Thymus (tissue), 11 donors: Measurements from ENCODE around the gene ATXN2. TPM values are rescaled to one million over a fixed set of nuclear protein-coding genes. Genes with fewer than 3 reads are reported as not detected.

Experiments used
- DNase-seq, 9 donors: peaks; one replicate each; pipeline ENCODE4 v3.0.0-alpha.2; 2013; ENCODE audit warnings: low spot score in 9 of 9, low read depth in 6 of 9, missing footprints in 1 of 9
- H3K27ac ChIP-seq, 2 donors: one replicate each; pipeline ENCODE4 v1.5.1; 2013; ENCODE audit warnings: control low read depth in 1 of 2, low read depth in 1 of 2, low read length in 1 of 2, mild to moderate bottlenecking in 1 of 2, moderate library complexity in 1 of 2
- H3K27me3 ChIP-seq, 2 donors: one replicate each; pipeline ENCODE4 v1.5.1; 2013; ENCODE audit warnings: low read length in 1 of 2; ENCODE audit not compliant: control insufficient read depth in 2 of 2, insufficient read depth in 1 of 2
- H3K36me3 ChIP-seq, 2 donors: one replicate each; pipeline ENCODE4 v1.5.1; 2013; ENCODE audit warnings: low read length in 1 of 2, mild to moderate bottlenecking in 1 of 2, moderate library complexity in 1 of 2; ENCODE audit not compliant: control insufficient read depth in 2 of 2, insufficient read depth in 2 of 2
- H3K4me1 ChIP-seq, 2 donors: one replicate each; pipeline ENCODE4 v1.5.1; 2013; ENCODE audit warnings: low read length in 2 of 2; ENCODE audit not compliant: control insufficient read depth in 2 of 2, insufficient read depth in 2 of 2
- H3K4me3 ChIP-seq, 2 donors: one replicate each; pipeline ENCODE4 v1.5.1; 2013; ENCODE audit warnings: low read length in 2 of 2, control low read depth in 1 of 2, mild to moderate bottlenecking in 1 of 2
- H3K9me3 ChIP-seq, 2 donors: one replicate each; pipeline ENCODE4 v1.5.1; 2013; ENCODE audit warnings: low read length in 1 of 2, mild to moderate bottlenecking in 1 of 2; ENCODE audit not compliant: control insufficient read depth in 2 of 2, insufficient read depth in 1 of 2
- WGBS: extraction: QIAGEN DNeasy Blood & Tissue Kit; methylation state at CpG from one replicate; pipeline ENCODE4 v1.1.7; 2013; 5-methylcytosine and 5-hydroxymethylcytosine counted together
- polyA plus RNA-seq: library from polyadenylated mRNA; stranded (reverse); fragments of 200-250 nt; gene quantifications from one replicate; pipeline ENCODE4 v1.2.3, GENCODE V29; 2013
- total RNA-seq: library from RNA; stranded (reverse); fragments of 120-200 nt; gene quantifications from one replicate; pipeline ENCODE4 v1.2.4, GENCODE V29; 2013
- donor health status: healthy.

The ATXN2 gene
- total and polyA plus RNA-seq, 2 donors = 11.8 to 19.7 TPM

DNA sequence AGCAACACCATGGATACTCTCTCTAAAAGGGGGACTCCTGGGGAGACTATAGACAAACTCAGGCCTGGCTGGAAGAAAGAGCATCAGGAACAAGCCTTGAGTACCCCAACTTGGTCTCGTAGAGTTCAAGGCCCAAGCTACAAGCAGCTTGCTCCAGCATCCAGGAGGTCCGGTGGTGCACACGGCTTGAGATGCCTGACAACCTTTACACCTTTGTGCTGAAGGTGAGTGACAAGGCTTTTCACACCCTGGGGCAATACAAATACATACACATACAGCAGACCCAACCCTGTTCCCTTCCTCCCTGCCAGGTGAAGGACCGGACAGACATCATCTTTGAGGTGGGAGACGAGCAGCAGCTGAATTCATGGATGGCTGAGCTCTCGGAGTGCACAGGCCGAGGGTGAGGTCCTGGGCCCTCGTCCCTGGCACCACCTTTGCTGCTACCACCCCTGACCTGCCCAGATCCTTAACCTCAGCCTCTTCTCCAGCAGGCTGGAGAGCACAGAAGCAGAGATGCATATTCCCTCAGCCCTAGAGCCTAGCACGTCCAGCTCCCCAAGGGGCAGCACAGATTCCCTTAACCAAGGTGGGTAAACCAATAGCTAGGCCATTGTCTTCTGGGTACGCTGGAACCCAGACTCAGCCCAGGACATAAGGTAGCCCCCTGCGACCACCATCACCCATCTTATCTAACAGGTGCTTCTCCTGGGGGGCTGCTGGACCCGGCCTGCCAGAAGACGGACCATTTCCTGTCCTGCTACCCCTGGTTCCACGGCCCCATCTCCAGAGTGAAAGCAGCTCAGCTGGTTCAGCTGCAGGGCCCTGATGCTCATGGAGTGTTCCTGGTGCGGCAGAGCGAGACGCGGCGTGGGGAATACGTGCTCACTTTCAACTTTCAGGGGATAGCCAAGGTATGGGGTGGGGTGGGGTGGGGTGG, 152.2 kb downstream of the ATXN2 start:
- peaks cover 0 to 34% of the 10 kb centered on the region in 2 donors for H3K4me1 ChIP-seq
- H3K27me3 ChIP-seq = no peaks in the 10 kb centered on the region
- H3K36me3 ChIP-seq = peaks cover 59 to 70% of the 10 kb centered on the region in 2 donors
- WGBS = 97% methylated on average over 20 of the region's 20 CpGs
- H3K4me3 ChIP-seq = no peak overlapping the region
- DNase-seq = no peak
- H3K27ac ChIP-seq = no peak overlapping the region
- no peaks in the 10 kb centered on the region for H3K9me3 ChIP-seq

DNA sequence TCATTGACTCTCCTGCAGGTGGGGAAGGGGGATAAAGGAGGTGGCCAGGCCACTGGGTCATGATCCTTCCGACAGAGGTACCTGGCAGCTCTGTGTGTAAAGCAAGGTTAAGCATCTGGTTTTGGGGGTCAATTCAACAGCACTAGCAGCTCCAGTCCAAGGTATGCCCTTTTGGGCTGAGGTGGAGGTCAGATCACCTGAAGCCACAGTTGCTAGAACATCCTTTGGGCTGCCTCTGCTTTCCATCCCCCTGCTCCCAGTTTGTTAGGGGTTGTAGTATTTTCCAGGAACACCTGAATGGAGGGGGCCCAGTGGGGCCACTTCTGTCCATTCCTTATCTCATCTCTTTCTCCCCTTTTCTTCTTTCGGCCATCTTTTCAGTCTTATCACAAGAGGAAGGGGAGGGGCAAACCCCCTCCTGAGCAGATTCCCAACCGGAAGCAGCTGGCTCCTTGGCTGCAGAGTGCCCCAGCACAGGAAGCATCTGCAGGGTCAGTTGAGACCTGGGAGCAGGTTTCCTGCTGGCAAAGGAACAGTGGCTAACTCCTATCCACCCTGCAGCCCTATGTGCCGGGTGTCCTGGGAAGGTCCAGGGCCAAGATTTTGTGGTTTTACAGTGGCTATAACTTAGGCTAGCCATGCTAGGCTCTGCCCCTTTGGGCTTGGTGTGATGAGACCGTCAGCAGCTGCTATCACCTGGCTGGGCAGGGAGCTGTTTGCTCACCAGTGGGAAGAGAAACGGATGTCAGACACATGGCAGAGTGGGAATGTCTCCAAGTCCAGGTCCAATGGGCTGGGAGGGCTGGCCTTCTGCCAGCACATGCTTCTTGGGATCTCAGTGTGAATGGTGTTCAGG, 153.2 kb downstream of the ATXN2 start:
- Histone ChIP-seq H3K4me1 (peaks cover 0 to 34% of the 10 kb centered on the region in 2 donors), H3K27ac (no peak overlapping the region), H3K4me3 (no peak overlapping the region), H3K36me3 (peaks cover 62 to 63% of the 10 kb centered on the region in 2 donors), H3K27me3 (no peaks in the 10 kb centered on the region), H3K9me3 (no peaks in the 10 kb centered on the region)
- 63% methylated on average over 6 of the region's 6 CpGs for WGBS
- no peak for DNase-seq

DNA sequence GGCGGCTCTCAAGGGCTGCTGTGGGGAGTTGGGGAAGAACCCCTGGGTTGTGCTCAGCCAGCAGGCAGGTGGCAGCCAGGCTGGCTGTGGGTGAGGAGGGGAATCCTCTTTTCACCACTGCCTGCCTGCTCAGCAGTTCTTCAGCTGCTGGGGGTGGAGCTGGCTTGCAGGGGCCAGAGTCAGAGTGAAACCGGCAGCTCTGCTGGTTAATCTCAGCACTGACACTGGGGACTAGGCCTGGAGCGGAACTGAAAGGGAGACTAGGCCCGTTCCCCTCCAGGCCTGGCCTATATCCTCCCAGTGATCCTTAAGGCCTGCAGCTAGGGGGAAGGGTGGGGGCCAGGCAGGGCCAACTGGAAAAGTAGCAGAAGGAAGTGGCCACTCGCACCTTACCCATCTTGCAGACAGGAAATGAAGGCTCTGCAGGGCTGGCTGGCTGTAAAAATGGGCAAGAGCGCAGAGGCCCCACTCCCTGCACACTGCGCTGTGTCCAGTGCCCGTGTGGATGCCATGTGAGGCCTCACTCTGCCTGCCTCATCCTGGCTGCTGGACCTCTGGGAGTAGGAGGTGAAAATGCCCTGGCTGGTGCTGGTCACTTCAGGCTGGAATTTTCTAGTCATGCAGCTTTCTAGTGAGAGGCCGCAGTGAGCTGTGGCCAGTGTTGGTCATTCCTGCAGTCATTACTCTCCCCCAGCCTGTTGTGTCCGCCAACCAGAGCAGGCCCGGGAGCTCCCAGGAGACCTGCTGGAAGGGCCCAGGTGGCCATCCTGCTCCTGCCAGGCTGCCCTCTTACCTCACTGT, 154.0 kb downstream of the ATXN2 start:
- H3K4me3 ChIP-seq = no peak overlapping the region
- 50% methylated on average over 11 of the region's 11 CpGs for WGBS
- H3K9me3 ChIP-seq = no peaks in the 10 kb centered on the region

DNA sequence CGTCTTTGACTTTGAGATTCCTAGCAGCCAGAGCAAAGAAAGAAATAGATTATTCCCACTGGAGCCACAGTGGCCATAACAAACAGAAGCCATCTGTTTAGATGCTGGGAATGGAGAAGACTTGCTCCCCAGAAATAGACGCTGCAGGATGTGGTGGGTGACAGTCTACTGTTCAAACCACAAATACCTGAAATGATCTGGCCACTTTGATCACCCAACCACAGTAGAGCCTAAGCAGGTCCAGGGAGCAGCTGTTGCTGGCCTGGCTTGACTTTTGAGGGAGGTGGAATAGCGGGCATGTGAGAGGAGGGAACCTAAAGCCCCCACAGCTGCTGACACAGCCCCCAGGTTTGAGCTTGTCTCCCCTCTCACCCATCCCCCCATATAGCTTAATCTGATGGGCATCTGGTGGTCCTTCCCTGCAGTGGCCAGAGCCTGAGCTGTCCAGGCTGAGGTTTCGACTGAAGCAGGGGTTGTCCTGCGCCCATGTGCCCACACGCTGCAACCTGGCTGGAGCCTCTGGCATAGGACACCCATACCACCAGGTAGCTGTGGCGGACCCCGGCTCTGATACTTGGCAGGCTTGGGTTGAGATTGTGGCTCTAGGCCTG, 154.7 kb downstream of the ATXN2 start:
- no peaks in the 10 kb centered on the region for H3K27me3 ChIP-seq
- H3K27ac ChIP-seq = peak overlapping the region in 1 of 2 donors; percentile 74
- WGBS = 67% methylated on average over 8 of the region's 8 CpGs
- peaks cover 0 to 29% of the 10 kb centered on the region in 2 donors for H3K4me1 ChIP-seq
- no peaks in the 10 kb centered on the region for H3K9me3 ChIP-seq
- H3K36me3 ChIP-seq = peaks cover 51 to 62% of the 10 kb centered on the region in 2 donors
- H3K4me3 ChIP-seq = no peak overlapping the region
- DNase-seq = no peak

More for the DNA sequence above, 154.0 kb downstream of the ATXN2 start:
- Histone ChIP-seq H3K36me3 (peaks cover 55 to 62% of the 10 kb centered on the region in 2 donors), H3K27ac (peak overlapping the region; percentile 32 to 74), H3K27me3 (no peaks in the 10 kb centered on the region), H3K4me1 (peaks cover 0 to 31% of the 10 kb centered on the region in 2 donors)
- peak in 5 of 9 donors; percentile 50 to 80 (median 56) for DNase-seq

GRCh38 chr12:111443586-111443985, 155.5 kb downstream of the ATXN2 start:
- Histone ChIP-seq H3K27me3 (no peaks in the 10 kb centered on the region), H3K36me3 (peaks cover 43 to 54% of the 10 kb centered on the region in 2 donors), H3K27ac (no peak overlapping the region), H3K4me1 (peaks cover 4 to 32% of the 10 kb centered on the region in 2 donors), H3K9me3 (no peaks in the 10 kb centered on the region), H3K4me3 (no peak overlapping the region)
- no peak for DNase-seq
- 96% methylated on average over 7 of the region's 7 CpGs for WGBS

DNA sequence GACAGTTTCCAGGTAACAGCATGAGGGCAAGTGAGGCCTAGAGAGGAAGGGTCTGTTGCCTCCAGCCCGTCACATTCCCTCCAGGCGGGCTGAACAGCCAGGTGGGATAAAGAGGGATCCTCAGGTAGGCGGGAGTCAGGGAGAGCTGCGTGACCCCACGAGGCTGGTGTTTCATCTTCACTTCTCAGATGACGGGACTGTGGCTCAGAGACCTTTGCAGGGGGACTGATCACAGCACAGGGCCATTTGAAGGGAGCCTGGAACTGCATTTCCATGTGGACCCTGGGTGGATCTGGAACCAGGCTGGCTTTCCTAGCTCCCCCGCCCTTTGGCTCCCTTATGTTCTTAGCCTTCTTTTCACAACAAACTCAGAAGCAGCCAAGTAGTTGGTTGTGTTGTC, 156.0 kb downstream of the ATXN2 start:
- no peak overlapping the region for H3K27ac ChIP-seq
- DNase-seq = no peak
- H3K4me3 ChIP-seq = no peak overlapping the region
- peaks cover 7 to 37% of the 10 kb centered on the region in 2 donors for H3K4me1 ChIP-seq
- H3K9me3 ChIP-seq = no peaks in the 10 kb centered on the region
- 97% methylated on average over 7 of the region's 7 CpGs for WGBS
- no peaks in the 10 kb centered on the region for H3K27me3 ChIP-seq
- H3K36me3 ChIP-seq = peaks cover 38 to 49% of the 10 kb centered on the region in 2 donors

GRCh38 chr12:111442301-111443045, 156.6 kb downstream of the ATXN2 start:
- H3K36me3 ChIP-seq = peaks cover 32 to 43% of the 10 kb centered on the region in 2 donors
- H3K27ac ChIP-seq = no peak overlapping the region
- WGBS = 96% methylated on average over 10 of the region's 10 CpGs

More at GRCh38 chr12:111442301-111443045, 156.6 kb downstream of the ATXN2 start:
- DNase-seq = no peak
- no peaks in the 10 kb centered on the region for H3K27me3 ChIP-seq
- H3K9me3 ChIP-seq = no peaks in the 10 kb centered on the region
- peaks cover 7 to 43% of the 10 kb centered on the region in 2 donors for H3K4me1 ChIP-seq
- H3K4me3 ChIP-seq = no peak overlapping the region
